Measurements from ENCODE around the gene KIF1C.

DNA sequence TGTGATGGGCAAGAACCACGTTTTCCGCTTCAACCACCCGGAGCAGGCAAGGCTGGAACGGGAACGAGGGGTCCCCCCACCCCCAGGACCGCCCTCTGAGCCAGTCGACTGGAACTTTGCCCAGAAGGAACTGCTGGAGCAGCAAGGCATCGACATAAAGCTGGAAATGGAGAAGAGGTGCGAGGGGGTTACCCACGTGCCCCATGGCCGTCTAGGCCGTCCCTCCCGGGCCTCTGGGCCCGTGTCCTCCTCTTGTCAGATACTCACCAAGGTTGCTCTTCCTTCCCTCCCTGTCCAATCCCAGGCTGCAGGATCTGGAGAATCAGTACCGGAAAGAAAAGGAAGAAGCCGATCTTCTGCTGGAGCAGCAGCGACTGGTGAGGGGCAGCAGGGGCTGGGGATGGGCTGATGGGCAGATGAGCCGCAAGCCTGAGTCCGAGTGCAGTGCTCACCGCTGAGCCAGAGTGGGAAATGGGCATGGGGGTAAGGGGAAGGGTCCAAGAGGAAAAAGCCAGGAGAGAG lies 22.8 kb downstream of the KIF1C start:
- TF ChIP-seq, protein P1, sequence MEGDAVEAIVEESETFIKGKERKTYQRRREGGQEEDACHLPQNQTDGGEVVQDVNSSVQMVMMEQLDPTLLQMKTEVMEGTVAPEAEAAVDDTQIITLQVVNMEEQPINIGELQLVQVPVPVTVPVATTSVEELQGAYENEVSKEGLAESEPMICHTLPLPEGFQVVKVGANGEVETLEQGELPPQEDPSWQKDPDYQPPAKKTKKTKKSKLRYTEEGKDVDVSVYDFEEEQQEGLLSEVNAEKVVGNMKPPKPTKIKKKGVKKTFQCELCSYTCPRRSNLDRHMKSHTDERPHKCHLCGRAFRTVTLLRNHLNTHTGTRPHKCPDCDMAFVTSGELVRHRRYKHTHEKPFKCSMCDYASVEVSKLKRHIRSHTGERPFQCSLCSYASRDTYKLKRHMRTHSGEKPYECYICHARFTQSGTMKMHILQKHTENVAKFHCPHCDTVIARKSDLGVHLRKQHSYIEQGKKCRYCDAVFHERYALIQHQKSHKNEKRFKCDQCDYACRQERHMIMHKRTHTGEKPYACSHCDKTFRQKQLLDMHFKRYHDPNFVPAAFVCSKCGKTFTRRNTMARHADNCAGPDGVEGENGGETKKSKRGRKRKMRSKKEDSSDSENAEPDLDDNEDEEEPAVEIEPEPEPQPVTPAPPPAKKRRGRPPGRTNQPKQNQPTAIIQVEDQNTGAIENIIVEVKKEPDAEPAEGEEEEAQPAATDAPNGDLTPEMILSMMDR (IDR thresholded peaks at IDR 0.05), result no peak
- TF ChIP-seq EZH2 (IDR thresholded peaks at IDR 0.05; ENCODE audit: borderline replicate concordance, insufficient read depth, low read depth, low read length, poor library complexity, severe bottlenecking), result no peak
